Hepatocyte (in vitro differentiated cells): ENCODE data around the gene STX3. TPM values are rescaled to one million over a fixed set of nuclear protein-coding genes. Genes with fewer than 3 reads are reported as not detected.

Source experiments
- DNase-seq: peaks from one replicate; pipeline ENCODE4 v3.0.0-alpha.2; 2016; ENCODE audit warnings: low spot score
- H2AFZ ChIP-seq: fragments of 200-600 bp; sonication (generic); 2 replicates; pipeline ENCODE4 v1.6.0; 2016; ENCODE audit warnings: antibody characterized with exemption, mild to moderate bottlenecking
- H3K27ac ChIP-seq: fragments of 200-600 bp; sonication (generic); 2 replicates; pipeline ENCODE4 v1.5.1; 2016; ENCODE audit warnings: mild to moderate bottlenecking
- H3K27me3 ChIP-seq: fragments of 200-600 bp; sonication (generic); 2 replicates; pipeline ENCODE4 v1.6.1; 2016
- H3K36me3 ChIP-seq: fragments of 200-600 bp; sonication (generic); replicated peaks from 2 replicates; pipeline ENCODE4 v1.5.1; 2016; ENCODE audit warnings: low read depth; ENCODE audit not compliant: insufficient read depth
- H3K4me1 ChIP-seq: fragments of 200-600 bp; sonication (generic); 2 replicates; pipeline ENCODE4 v1.5.1; 2016; ENCODE audit warnings: mild to moderate bottlenecking, moderate library complexity; ENCODE audit not compliant: insufficient read depth
- H3K4me2 ChIP-seq: fragments of 200-600 bp; sonication (generic); 2 replicates; pipeline ENCODE4 v1.6.0; 2016
- H3K4me3 ChIP-seq: fragments of 200-600 bp; sonication (generic); 2 replicates; pipeline ENCODE4 v1.5.1; 2016; ENCODE audit warnings: mild to moderate bottlenecking
- H3K79me2 ChIP-seq: fragments of 200-600 bp; sonication (generic); 2 replicates; pipeline ENCODE4 v1.6.0; 2017; ENCODE audit warnings: mild to moderate bottlenecking
- H3K9me2 ChIP-seq: fragments of 200-600 bp; sonication (generic); replicated peaks from 2 replicates; pipeline ENCODE4 v1.6.0; 2017; ENCODE audit warnings: mild to moderate bottlenecking; ENCODE audit not compliant: insufficient read depth
- H3K9me3 ChIP-seq: fragments of 200-600 bp; sonication (generic); 2 replicates; pipeline ENCODE4 v1.5.1; 2016; ENCODE audit warnings: low read depth, mild to moderate bottlenecking
- H4K20me1 ChIP-seq: fragments of 200-600 bp; sonication (generic); 2 replicates; pipeline ENCODE4 v1.6.0; 2016; ENCODE audit warnings: mild to moderate bottlenecking; ENCODE audit not compliant: insufficient read depth, poor library complexity, severe bottlenecking
- CTCF ChIP-seq: fragments of 200-600 bp; sonication (generic); IDR thresholded peaks from 2 replicates; pipeline ENCODE4 v1.5.1; 2016; ENCODE audit warnings: antibody characterized with exemption, mild to moderate bottlenecking; ENCODE audit not compliant: poor library complexity
- EZH2 ChIP-seq: fragments of 200-600 bp; sonication (generic); IDR thresholded peaks from 2 replicates; pipeline ENCODE4 v1.6.1; 2016; ENCODE audit warnings: antibody characterized with exemption, mild to moderate bottlenecking, borderline replicate concordance
- EZH2phosphoT487 ChIP-seq: fragments of 200-600 bp; sonication (generic); IDR thresholded peaks from one replicate; pipeline ENCODE4 v1.6.1; 2018; ENCODE audit warnings: antibody characterized with exemption, mild to moderate bottlenecking, low read depth, moderate library complexity; ENCODE audit not compliant: unreplicated experiment, severe bottlenecking
- WGBS: methylation state at CpG from one replicate; pipeline ENCODE4 v1.1.6; 2016; ENCODE audit warnings: low lambda C conversion rate; ENCODE audit errors: missing lambda C conversion rate; 5-methylcytosine and 5-hydroxymethylcytosine counted together
- polyA plus RNA-seq: library from polyadenylated mRNA; unstranded; fragments of >200 nt; fragmentation: Nextera tagmentation; extraction: Ambion mirVana; gene quantifications from 2 replicates; pipeline ENCODE4 v1.2.1, GENCODE V29; 2016
- total RNA-seq: library from RNA; depleted of rRNA; stranded (reverse); fragments of >200 nt; gene quantifications from 2 replicates; pipeline ENCODE4 v1.2.3, GENCODE V29; 2014

STX3 gene
- total and polyA plus RNA-seq, 2 experiments from 2014 or later = 73.1 to 140 TPM

DNA sequence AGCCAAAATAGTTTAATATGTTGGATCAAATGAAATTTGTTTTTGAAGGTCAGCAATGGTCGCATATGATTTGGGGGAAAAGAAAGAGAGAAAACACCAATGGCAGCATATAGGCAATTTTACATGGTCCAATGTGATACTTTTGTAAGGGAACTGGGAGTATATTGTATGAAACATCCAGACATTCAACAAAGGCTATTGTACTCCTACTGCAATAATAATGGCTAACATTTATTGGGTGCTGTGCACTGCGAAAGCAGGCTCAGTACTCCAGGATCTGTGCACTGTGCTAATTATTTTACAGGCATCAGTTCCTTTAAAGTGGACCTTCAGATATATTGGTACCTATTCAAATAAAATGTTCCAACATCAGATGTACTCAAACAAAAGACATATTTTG lies 35.6 kb upstream of the STX3 start:
- Histone ChIP-seq H3K9me2 (no peaks in the 10 kb centered on the region), H3K4me3 (no peak overlapping the region), H3K27ac (no peak overlapping the region), H3K9me3 (no peaks in the 10 kb centered on the region), H3K4me2 (no peak overlapping the region), H3K36me3 (no peaks in the 10 kb centered on the region), H3K79me2 (no peaks in the 10 kb centered on the region), H3K4me1 (no peaks in the 10 kb centered on the region), H3K27me3 (no peaks in the 10 kb centered on the region), H4K20me1 (no peaks in the 10 kb centered on the region), H2AFZ (no peak overlapping the region)
- TF ChIP-seq EZH2 = no peak
- DNase-seq = no peak
- WGBS = 81% methylated on average over 2 of the region's 2 CpGs

- no peak overlapping the region for H3K4me2 ChIP-seq
- WGBS = 96% methylated on average over 3 of the region's 3 CpGs
- no peak overlapping the region for H3K27ac ChIP-seq
- no peaks in the 10 kb centered on the region for H3K27me3 ChIP-seq
- no peaks in the 10 kb centered on the region for H3K9me2 ChIP-seq
- no peak overlapping the region for H2AFZ ChIP-seq
- no peaks in the 10 kb centered on the region for H3K79me2 ChIP-seq
- H3K4me3 ChIP-seq = no peak overlapping the region
- TF ChIP-seq EZH2phosphoT487 (no peak), CTCF (no peak), EZH2 (no peak)
- H3K9me3 ChIP-seq = no peaks in the 10 kb centered on the region
- no peak for DNase-seq
- H4K20me1 ChIP-seq = no peaks in the 10 kb centered on the region
- no peaks in the 10 kb centered on the region for H3K36me3 ChIP-seq
- H3K4me1 ChIP-seq = no peaks in the 10 kb centered on the region
Observed at GRCh38 chr11:59724066-59724465, 31.1 kb upstream of the STX3 start.

GRCh38 chr11:59727426-59727825 lies 27.8 kb upstream of the STX3 start:
- TF ChIP-seq EZH2 = no peak
- TF ChIP-seq CTCF = no peak
- no peak for TF ChIP-seq EZH2phosphoT487
- WGBS = 95% methylated on average over 1 of the region's 1 CpG
- no peak overlapping the region for H2AFZ ChIP-seq

GRCh38 chr11:59728154-59728553 lies 27.0 kb upstream of the STX3 start:
- no peaks in the 10 kb centered on the region for H3K79me2 ChIP-seq
- no peak for TF ChIP-seq EZH2phosphoT487
- TF ChIP-seq EZH2 = no peak
- TF ChIP-seq CTCF = no peak
- H3K36me3 ChIP-seq = no peaks in the 10 kb centered on the region
- H4K20me1 ChIP-seq = no peaks in the 10 kb centered on the region
- peak overlapping the region; percentile 32 for H3K27ac ChIP-seq
- no peak overlapping the region for H3K4me3 ChIP-seq
- peaks cover 4% of the 10 kb centered on the region for H3K4me1 ChIP-seq
- no peak overlapping the region for H3K4me2 ChIP-seq
- no peaks in the 10 kb centered on the region for H3K27me3 ChIP-seq
- 75% methylated on average over 3 of the region's 3 CpGs for WGBS
- no peak for DNase-seq
- H3K9me2 ChIP-seq = no peaks in the 10 kb centered on the region
- H2AFZ ChIP-seq = no peak overlapping the region
- no peaks in the 10 kb centered on the region for H3K9me3 ChIP-seq

More at GRCh38 chr11:59727426-59727825, 27.8 kb upstream of the STX3 start:
- no peak for DNase-seq
- Histone ChIP-seq H3K4me1 (no peaks in the 10 kb centered on the region), H3K4me3 (no peak overlapping the region), H4K20me1 (no peaks in the 10 kb centered on the region), H3K4me2 (no peak overlapping the region), H3K79me2 (no peaks in the 10 kb centered on the region), H3K9me2 (no peaks in the 10 kb centered on the region), H3K27me3 (no peaks in the 10 kb centered on the region), H3K36me3 (no peaks in the 10 kb centered on the region), H3K27ac (no peak overlapping the region), H3K9me3 (no peaks in the 10 kb centered on the region)
